ENCODE data around the gene GRB10.

The GRB10 gene

GRCh38 chr7:50684011-50684712 is 98.5 kb downstream of the GRB10 start:
- no peak for DNase-seq

GRCh38 chr7:50682573-50682972 is 100.1 kb downstream of the GRB10 start:
- TF ChIP-seq GATA1 (IDR thresholded peaks at IDR 0.05; ENCODE audit: low read depth, low read length): no peak
- TF ChIP-seq POLR2A (IDR thresholded peaks at IDR 0.05; ENCODE audit: low read length): no peak
- DNase-seq: no peak

More at GRCh38 chr7:50684011-50684712, 98.5 kb downstream of the GRB10 start:
- TF ChIP-seq GATA1 (IDR thresholded peaks at IDR 0.05; ENCODE audit: low read depth, low read length) (no peak), POLR2A (IDR thresholded peaks at IDR 0.05; ENCODE audit: low read length) (no peak)

- DNase-seq: no peak
- TF ChIP-seq POLR2A (IDR thresholded peaks at IDR 0.05; ENCODE audit: low read length) (no peak), GATA1 (IDR thresholded peaks at IDR 0.05; ENCODE audit: low read depth, low read length) (no peak)
Observed at GRCh38 chr7:50682079-50682478, 100.6 kb downstream of the GRB10 start.

DNA sequence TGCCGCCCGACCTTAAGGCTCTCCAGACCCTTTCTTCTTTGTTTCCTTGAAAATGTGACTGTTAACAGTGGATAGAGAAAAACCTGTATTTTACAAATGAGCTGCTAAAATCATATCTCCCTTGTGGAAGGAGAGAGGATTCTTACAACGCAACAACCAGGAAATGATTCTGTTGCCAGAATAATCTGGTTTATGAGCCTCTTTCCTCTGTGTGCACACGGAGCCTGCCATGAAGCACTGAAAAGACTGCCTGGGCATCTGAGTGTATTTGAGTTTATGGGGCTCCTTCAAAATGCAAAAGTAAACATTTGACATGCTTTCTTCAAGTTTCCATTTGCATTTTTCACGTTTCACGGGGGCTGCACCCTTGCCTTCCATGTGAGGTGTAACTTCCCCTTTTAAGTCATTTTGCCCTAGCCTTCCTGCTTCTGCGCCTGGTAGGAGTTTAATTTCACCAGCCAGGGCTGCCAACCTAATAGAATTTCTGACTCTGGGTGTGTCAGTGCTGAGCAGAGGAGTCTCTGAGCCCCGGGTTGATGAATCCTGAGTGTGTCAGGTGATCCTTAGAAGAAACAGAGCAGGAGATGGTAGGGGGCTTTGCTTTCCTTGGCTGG is 101.2 kb downstream of the GRB10 start:
- no peak for DNase-seq
- TF ChIP-seq GATA1 (IDR thresholded peaks at IDR 0.05; ENCODE audit: low read depth, low read length) (no peak), POLR2A (IDR thresholded peaks at IDR 0.05; ENCODE audit: low read length) (no peak)

GRCh38 chr7:50679218-50680007 is 103.3 kb downstream of the GRB10 start:
- no peak for TF ChIP-seq GATA1 (IDR thresholded peaks at IDR 0.05; ENCODE audit: low read depth, low read length)
- TF ChIP-seq POLR2A (IDR thresholded peaks at IDR 0.05; ENCODE audit: low read length): no peak
- peak; percentile 24 to 53 for DNase-seq

DNA sequence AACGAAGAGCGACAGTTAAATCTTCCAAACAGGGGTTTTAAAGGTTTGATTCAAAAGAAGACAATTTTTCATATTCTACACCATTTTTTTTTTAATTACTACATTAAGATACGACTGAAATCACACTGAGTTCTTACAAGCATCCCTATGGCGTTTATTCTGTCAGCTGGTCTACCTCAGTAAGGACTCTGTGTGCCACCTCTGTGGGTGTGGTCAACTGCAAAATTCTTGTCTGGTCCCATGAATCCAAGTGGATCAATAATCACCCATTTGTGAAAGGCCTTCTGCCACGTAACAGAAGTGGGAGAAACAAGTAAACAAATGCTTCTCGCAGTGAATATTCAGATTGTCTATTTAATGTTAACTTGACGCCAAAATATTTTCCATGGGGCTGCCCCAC is 104.1 kb downstream of the GRB10 start:
- no peak for DNase-seq
- TF ChIP-seq GATA1 (IDR thresholded peaks at IDR 0.05; ENCODE audit: low read depth, low read length): no peak
- TF ChIP-seq POLR2A (IDR thresholded peaks at IDR 0.05; ENCODE audit: low read length): no peak

DNA sequence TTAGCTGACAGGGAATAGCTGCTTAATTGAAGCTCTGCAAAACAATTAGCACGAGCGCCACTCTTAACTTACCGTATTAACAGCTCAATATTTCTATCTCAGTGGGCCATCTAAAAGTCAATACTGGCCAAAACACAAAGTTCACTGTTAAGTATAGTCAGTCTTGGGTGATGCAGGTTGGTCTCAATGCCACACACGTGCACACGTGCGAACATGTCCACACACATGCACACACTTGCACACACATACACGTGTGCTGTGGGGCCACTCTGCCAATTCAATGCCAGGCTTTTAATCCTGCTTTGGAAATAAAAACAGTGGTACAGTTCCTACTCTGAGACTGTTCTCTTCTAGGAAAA is 105.1 kb downstream of the GRB10 start:
- TF ChIP-seq POLR2A (IDR thresholded peaks at IDR 0.05; ENCODE audit: low read length) (no peak), GATA1 (IDR thresholded peaks at IDR 0.05; ENCODE audit: low read depth, low read length) (no peak)
- DNase-seq: no peak

GRCh38 chr7:50676740-50677637 is 105.7 kb downstream of the GRB10 start:
- TF ChIP-seq POLR2A (IDR thresholded peaks at IDR 0.05; ENCODE audit: low read length) (no peak), GATA1 (IDR thresholded peaks at IDR 0.05; ENCODE audit: low read depth, low read length) (no peak)
- DNase-seq: no peak

GRCh38 chr7:50676079-50676478 is 106.6 kb downstream of the GRB10 start:
- DNase-seq: no peak
- TF ChIP-seq POLR2A (IDR thresholded peaks at IDR 0.05; ENCODE audit: low read length) (no peak), GATA1 (IDR thresholded peaks at IDR 0.05; ENCODE audit: low read depth, low read length) (no peak)

DNA sequence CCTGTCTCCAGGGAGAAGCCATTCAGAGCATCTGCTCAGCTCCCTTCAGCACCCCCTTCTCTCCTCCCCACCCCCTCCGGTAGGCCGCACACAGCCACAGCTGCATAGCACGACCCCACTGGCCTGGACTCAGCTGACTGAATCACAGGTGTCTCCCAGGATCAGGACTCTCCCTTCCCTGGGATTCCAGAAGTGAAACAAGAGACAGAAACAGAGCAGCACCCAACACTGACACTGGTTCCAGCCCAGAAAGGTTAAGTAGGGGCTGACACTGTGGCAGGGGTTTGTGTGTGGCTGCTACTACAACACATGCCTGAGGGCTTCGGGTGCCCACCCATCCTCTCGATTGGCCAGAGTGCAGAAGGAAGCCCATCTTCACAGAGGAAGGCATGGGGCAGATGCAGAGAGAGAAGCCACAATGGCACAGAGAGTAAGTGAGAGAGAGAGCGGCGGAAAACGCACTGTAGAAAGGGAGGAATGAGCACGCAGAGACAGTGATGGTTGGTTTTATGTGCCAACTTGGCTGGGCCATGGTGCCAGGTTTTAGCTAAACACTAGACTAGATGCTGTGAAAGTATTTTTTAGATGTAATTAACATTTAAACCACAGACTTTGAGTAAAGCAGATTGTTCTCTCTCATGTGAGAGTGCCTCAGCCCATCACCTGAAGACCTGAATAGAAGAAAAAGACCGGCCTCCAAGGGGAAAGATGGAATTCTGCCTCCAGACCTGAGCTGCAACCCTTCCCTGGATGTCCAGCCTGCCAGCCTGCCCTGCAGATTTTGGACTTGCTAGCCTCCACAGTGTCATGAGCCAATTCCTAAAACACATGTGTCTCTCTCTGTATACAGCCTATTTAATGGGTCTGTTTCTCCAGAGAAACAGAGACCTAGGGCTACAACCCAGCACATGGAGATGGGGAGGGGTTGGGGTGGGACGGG is 107.5 kb downstream of the GRB10 start:
- DNase-seq: no peak

DNA sequence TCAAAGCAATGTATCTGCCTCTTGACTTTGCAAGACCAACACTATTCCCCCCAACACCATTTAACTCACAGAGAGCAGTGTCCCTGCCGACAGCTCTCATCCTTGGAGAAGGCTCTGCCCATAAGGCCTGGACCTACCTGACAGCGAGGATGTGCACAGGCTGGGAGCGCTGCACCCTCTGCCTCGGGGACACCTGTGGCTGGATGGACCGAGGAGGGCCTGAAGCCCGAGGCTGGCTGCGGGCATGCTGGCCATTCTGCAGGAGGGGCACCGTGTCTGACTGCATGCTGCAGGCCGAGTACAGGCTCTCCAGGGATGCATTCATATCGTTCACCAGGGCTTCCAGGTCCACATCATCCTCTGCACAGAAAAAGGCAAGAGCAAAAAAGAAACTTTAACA is 108.4 kb downstream of the GRB10 start:
- no peak for DNase-seq
- TF ChIP-seq GATA1 (IDR thresholded peaks at IDR 0.05; ENCODE audit: low read depth, low read length) (no peak), POLR2A (IDR thresholded peaks at IDR 0.05; ENCODE audit: low read length) (no peak)

More for the DNA sequence above, 107.5 kb downstream of the GRB10 start:
- TF ChIP-seq POLR2A (IDR thresholded peaks at IDR 0.05; ENCODE audit: low read length) (no peak), GATA1 (IDR thresholded peaks at IDR 0.05; ENCODE audit: low read depth, low read length) (no peak)

DNA sequence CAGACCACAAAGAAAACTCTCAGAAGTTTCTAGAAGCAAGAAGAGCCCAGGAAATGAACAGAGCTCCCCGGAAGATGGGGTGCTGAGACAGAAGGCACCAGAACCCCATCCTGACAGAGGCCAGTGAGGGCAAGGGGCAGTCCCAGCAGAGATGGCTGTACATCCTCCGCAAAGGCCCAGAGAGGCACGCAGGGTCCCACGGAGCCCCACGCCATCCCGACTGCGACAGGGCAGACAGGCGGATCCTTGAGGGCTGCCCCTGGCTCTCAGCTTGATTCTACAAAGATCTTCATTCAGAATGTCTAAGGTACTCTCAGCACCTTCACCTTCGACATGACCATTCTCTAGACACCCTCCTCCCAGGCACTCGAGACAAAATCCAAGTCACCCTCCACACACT is 109.6 kb downstream of the GRB10 start:
- TF ChIP-seq POLR2A (IDR thresholded peaks at IDR 0.05; ENCODE audit: low read length): no peak
- no peak for TF ChIP-seq GATA1 (IDR thresholded peaks at IDR 0.05; ENCODE audit: low read depth, low read length)

More for the DNA sequence above, 109.6 kb downstream of the GRB10 start:
- DNase-seq: no peak

All from erythroblast (primary cell).